ENCODE measurements around the gene RC3H1.
"Not testable (repeated sequence)": the region's sequence is repeated elsewhere in the genome, so short reads cannot be mapped to it uniquely, and the experiment has no call there.

The RC3H1 gene

DNA sequence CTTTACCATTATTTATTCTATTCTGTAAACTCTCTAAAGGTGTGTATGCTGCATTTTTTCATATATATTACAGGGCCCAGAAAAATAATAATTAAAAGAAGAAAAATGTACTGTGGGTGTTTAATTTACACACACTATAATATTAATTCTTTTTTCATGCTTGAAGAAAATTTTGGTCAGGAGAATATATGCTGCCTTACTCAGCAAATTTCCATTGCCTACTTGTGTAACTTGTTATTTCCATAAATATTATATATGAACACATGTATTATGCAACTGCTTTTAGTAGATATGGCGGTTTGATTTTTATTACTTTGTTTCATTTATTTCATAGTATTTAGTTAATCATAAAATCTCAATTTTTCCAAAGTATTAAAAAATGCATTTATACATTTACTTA, 58.7 kb downstream of the RC3H1 start:
- in situ Hi-C loops (cut with HindIII; ENCODE audit: low sequenced_read_pairs) = no loop called here

DNA sequence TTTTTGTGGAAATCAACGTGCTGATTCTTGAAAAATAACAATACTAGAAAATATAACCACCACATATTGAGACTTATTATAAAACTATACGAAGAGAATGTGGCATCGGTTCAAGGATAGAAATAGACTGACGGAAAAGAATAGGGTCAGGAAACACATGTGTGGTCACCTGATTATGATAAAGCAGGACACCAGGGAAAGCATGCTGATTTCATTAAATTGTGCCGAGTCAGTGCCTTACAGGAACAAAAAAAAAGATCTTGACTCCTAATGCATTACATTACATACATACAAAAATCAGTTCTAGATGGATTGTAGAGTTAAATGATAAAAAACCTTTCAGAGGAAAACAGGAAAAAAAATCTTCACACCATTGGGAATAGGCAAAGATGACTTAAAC, 61.5 kb downstream of the RC3H1 start:
- in situ Hi-C loops (cut with HindIII; ENCODE audit: low sequenced_read_pairs) = no loop called here

DNA sequence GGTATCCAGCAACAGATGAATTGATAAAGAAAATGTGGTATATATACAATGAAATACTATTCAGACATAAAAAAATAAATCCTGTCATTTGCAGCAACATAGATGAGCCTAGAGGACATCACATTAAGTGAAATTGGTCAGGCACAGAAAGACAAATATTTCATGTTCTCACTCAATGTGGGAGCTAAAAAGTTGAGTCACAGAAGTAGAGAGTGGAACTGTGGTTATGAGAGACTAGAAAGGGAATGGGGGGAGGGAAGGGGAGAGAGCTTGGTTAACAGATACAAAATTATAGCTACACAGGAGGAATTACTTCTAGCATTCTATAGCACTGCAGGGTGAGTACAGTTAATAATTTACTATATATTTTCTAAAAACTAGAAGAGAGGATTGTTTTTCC, 68.0 kb downstream of the RC3H1 start:
- in situ Hi-C loops (cut with HindIII; ENCODE audit: low sequenced_read_pairs) = no loop called here

DNA sequence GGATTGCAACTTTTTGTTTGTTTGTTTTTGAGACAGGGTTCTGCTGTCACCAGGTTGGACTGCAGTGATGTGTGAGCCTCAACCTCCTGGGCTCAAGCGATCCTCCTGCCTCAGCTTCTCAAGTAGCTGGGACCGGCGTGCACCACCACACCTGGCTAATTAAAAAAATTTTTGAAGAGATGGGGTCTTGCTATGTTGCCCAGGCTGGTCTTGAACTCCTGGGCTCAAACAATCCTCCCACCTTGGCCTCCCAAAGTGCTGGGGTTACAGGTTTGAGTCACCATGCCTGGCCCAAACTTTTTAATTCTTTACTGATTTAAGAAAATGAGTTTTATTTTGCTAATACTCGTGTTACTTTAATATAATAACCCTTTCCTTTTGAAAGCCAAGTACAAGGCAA, 73.6 kb downstream of the RC3H1 start:
- in situ Hi-C loops (cut with HindIII; ENCODE audit: low sequenced_read_pairs) = no loop called here

DNA sequence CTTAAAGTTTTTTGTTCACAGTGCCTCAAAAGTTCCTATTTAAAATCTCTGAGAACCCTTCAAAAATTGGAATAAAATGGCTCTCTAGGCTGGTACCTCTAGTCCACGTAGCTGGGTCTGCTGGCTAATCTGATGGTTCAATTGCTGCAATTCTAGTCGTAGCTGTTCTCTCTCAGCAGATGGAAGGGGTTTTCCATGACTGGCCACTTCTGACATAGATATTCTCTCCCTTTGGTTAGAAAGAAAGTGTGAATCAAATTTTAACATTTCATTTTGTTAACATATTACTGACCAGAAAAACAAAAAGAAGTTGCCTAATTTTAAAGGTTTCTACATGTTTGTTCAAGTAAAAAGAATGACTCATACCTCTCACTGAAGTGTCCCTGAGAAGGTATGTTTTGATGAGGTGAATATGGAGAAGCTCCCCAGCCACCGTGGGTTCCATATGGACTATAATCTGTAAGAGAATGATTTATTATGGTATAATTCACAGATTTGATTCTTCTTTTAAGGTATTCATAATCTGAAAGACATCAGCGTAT, 75.7 kb downstream of the RC3H1 start:
- in situ Hi-C loops (cut with HindIII; ENCODE audit: low sequenced_read_pairs) = no loop called here

DNA sequence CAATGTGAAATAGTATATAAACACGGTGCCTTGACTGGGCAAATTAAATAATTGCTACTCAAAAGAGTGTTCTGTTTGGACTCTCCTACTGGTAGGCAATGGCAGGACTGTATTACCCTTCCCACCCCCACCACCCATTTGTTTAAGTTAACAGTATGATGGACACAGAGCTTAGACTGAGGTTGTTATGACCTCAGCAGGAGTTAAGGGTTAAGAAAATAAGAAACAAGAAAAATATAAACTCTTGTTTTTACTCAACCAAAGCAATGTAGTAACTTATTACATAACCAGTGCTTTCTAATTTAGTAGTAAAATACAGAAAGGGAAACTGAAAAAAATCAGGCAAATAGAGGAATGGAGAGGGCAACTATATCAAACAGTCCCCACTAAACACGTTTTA, 85.1 kb downstream of the RC3H1 start:
- in situ Hi-C loops (cut with HindIII; ENCODE audit: low sequenced_read_pairs) = no loop called here

DNA sequence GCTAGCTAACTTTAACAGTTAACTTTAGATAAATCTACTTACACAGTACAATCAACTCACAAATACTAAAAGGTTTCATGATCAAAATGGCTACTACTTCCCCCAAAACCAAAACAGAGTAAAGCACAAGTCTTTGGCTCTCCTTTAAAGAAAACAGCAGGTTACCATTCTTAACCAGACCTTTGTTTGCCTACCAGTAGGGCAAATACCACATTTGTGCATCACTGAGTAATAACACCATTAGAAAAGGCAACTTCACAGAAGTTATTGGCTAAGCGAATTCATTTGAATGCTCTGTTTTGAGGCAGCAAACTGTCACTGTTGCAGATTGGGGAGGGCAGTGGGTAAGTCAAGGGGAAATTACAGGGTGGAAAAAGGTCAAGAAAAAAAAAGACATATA, 87.7 kb downstream of the RC3H1 start:
- in situ Hi-C loops (cut with HindIII; ENCODE audit: low sequenced_read_pairs) = no loop called here

DNA sequence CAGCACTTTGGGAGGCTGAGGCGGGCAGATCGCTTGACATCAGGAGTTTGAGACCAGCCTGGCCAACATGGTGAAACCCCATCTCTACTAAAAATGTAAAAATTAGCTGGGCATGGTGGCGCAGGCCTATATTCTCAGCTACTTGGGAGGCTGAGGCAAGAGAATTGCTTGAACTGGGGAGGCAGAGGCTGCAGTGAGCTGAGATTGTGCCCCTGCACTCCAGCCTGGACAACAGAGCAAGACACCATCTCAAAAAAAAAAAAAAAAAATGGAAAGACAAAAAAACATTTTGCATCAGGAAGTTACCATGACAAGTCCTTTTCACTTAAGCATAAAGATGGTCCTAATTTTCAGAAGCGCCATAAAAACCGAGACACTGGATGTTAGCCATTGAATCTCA, 91.6 kb downstream of the RC3H1 start:
- in situ Hi-C loops (cut with HindIII; ENCODE audit: low sequenced_read_pairs) = not testable (repeated sequence)

DNA sequence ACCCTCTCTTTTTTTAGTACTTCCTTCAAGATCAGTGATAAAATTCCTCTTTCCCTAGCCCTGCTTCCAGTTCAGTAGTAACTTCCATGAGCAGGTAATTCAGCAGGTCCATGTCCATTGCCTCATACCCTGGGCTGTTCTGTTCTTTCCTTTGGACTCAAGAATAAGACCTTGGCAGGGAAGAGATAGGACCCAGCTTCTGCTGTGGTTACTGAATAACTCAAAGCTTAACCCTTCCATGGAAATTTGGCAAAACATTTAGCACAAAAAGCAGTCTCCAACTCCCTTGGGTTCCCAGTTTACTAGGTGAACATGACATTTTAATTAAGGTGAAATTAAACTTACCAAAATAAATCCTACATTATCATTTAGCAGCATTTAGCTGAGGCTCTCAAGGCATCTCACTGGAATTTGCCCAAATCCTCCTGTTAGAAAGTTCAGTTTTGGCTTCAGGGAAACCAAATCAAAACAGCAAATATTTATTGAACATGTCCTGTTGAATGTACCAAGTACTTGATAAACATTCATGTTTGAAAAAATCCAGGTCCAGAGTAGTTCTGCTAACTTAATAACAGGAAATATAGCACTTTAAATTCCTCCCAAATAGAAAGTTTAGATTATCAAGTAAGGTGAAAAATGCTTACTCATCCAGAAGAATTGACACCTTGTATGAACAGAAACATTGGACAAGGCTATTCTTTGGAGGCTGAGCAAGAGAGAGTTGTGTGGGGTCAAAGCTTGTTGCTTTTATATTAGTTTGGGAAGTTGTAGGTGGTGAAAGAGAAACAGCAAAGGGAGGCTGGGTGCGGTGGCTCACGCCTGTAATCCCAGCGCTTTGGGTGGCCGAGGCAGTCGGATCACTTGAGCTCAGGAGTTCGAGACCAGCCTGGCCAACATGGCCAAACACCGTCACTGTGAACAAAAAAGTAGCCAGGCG, 96.6 kb downstream of the RC3H1 start:
- in situ Hi-C loops (cut with HindIII; ENCODE audit: low sequenced_read_pairs) = loop anchor here (5.0 kb wide), 1 partner anchor 47 kb away; no protein-coding TSS in a partner anchor

DNA sequence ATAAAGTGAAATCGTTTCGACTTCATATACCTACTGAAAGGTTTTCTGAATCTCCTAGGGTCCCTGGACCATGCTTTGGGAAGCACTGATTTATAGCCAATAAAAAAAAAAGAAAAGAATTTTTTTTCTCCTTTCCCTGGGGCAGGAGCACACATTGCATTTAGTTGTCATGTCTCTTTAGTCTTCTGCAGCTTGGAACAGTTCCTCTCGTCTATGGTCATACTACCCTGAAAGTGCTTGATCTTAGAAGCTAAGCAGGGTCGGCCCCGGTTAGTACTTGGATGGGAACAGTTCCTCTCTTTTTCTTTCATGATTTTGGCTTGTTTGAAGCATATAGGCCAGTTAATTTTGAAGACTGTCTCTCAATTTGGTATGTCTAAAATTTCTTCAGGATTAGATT, 101.3 kb downstream of the RC3H1 start:
- in situ Hi-C loops (cut with HindIII; ENCODE audit: low sequenced_read_pairs) = no loop called here

DNA sequence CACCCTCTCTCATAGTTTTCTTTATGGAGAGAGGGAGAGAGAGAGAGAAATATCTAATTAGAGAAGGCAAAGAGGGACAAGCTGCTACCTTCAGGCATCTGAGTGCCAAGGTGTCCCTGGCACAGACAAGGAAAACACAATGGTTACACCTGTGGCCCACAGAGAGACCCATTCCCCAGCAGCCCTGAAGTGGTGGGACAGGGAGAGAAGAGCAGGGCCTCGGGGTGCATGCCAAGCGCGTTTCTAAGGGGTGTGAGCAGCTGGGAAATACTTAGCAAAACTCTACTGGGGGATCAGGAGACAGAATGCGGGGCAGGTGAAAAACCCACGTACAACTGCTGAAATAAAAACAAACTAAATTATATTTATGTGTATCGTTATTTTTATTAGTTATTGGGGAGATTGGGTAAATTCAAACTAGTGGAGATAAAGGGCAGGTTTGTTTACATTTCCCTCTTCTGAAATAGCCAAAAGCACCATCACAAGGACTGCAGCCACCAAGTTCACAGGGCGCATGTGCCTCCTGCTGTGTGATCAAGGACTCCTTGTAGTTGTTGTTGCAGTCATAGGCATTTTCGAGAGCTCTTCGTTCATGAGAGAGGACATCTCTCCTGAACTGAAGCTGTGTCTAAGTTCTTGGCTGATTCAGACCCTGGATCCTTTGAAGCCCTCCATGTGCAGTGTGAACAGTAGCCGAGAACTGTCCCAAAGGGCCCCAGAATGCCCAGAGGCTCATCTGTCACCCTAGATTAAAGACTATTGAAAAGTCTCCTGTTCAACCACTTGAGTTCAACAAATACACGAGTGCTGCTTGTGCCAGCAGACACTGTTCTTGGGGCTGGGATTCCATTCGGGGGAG, 104.3 kb downstream of the RC3H1 start:
- in situ Hi-C loops (cut with HindIII; ENCODE audit: low sequenced_read_pairs) = no loop called here

DNA sequence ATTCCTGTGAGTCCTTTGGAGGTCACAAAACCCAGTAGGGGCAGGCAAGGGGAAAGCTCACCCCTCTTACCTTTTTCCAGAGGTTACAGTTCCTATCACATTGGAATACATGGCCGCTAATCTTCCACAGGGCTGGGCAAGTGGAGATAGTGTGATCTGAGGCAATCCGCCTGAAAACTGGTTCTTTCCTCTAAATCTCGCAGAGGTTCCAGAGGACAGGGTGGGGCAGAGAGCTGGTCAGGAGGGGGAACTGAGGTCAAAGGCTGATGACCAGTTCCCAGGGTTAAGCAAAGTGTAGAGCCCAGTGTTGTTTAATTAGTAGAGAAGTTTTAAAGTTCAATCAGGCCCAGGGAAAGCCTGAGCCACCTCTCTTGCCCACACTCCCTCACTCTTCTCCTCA, 105.0 kb downstream of the RC3H1 start, which contains the start of gene SERPINC1:
SERPINC1 (minus strand) TSS at position 179 of the 400 bp plus-strand sequence; CDS start at position 111, 68 bp downstream.
- in situ Hi-C loops (cut with HindIII; ENCODE audit: low sequenced_read_pairs) = no loop called here

DNA sequence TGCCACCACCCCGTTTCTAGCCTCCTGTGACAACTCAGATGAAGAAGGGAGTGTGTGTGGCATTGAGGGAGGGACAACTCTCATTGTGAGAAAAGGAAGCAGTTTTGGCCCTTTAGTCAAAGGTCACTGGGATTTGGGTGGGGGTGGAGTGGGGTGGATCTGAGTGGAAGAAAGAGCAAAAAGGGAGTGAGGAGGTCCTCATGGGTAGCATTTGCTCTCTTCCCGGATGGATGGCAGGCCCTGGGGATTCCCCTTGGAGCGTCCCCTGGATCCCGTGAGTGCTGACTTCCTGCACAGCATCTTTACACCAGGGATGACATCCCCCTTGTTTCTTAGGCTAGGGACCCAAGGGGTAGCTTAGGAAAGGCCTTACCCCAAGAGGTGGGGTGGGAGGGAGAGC, 105.5 kb downstream of the RC3H1 start:
- in situ Hi-C loops (cut with HindIII; ENCODE audit: low sequenced_read_pairs) = no loop called here

DNA sequence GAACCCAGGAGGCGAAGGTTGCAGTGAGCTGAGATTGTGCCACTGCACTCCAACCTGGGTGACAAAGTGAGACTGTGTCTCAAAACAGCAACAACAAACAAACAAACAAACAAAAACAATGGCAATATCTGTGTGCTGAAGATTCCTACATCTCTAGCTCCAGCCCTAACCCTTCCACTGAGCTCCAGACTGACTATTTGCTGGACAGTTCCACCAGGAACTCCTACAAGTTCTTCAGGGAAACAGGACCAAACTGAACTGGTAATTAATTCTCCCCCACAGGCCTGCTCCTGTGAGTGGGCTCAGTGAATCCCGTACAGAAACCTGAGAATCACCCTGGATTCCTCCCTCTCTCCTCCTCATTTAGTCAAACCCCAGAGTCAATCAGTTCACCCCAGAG, 106.6 kb downstream of the RC3H1 start:
- in situ Hi-C loops (cut with HindIII; ENCODE audit: low sequenced_read_pairs) = no loop called here

DNA sequence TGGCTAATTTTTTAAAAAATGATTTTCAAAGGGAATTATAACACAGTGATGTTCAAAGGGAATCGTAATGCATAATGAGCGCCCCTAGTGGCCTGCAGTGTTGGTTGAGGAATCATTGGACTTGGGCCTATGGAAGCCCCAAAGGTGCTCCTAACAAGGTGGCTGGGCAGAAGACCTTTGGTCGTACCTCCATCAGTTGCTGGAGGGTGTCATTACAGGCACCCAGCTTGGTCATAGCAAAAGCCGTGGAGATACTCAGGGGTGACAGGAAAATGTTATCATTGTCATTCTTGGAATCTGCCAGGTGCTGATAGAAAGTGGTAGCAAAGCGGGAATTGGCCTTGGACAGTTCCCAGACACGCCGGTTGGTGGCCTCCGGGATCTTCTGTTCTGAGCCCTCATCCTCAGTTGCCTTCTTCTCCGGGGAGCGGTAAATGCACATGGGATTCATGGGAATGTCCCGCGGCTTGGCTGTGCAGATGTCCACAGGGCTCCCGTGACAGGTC, 107.7 kb downstream of the RC3H1 start:
- in situ Hi-C loops (cut with HindIII; ENCODE audit: low sequenced_read_pairs) = no loop called here

DNA sequence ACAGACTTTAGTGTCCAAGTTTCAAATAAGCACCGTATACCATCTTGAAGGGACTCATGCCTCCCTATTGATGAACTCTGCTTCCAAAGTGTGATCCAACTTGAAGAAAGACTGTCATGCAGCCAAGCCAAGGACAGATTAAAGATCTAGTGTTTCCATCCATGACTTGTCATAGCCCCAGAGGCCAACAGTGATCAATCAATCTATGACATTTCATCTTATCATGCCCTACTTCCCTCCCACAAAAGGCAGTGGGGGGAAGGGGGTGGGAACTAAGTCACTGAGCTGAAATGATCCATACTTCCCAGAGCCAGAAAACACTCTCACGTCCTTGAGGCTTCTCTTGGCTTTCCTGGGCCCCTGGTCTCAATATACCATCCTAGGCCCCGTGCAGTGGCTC, 109.0 kb downstream of the RC3H1 start:
- in situ Hi-C loops (cut with HindIII; ENCODE audit: low sequenced_read_pairs) = no loop called here

DNA sequence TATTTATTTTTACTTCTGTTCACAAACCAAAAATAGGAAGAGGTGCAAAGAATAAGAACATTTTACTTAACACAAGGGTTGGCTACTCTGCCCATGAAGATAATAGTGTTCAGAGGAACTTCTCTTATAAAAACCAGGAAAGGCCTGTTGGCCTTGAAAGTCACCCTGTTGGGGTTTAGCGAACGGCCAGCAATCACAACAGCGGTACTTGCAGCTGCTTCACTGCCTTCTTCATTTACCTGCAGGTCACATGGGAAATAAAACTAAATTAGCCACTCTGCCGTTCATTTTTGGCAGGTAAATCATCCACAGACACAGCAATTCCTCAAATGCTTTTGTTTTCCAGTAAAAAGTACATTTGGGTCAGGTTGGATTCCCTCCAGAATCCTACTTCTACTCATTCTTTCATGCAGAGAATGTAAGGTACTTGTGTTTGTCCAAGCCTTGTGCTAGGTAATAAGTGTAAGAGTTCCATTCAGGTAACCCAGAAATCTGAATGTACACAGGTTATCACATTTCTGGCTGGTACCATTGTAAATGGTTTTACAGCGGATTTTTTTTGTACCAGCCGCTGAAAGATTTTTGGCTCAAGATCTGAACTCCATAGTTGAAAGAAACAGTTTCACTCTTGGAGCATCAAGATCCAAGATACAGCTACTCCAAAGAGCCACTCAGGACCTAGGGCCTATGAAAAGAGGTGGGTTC, 118.2 kb downstream of the RC3H1 start:
- in situ Hi-C loops (cut with HindIII; ENCODE audit: low sequenced_read_pairs) = no loop called here

DNA sequence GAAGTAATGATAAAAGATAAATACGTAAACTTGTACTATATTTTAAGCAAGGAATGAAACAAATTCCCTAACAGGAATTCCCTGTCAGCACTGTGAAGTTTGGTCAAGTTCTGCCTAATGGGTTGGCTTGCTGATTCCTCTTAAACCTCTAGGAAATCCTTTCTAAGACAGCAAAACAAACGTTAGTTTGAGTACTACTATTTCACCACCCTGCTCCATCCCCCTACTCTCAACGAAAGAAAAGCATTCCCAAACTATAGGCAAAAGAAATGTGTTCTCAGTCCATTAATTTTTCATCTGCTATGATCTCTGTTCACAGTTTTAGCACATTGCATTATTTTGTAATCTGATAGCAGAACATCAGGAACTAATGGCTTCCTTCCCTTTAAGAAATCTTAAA, 121.2 kb downstream of the RC3H1 start:
- in situ Hi-C loops (cut with HindIII; ENCODE audit: low sequenced_read_pairs) = no loop called here

DNA sequence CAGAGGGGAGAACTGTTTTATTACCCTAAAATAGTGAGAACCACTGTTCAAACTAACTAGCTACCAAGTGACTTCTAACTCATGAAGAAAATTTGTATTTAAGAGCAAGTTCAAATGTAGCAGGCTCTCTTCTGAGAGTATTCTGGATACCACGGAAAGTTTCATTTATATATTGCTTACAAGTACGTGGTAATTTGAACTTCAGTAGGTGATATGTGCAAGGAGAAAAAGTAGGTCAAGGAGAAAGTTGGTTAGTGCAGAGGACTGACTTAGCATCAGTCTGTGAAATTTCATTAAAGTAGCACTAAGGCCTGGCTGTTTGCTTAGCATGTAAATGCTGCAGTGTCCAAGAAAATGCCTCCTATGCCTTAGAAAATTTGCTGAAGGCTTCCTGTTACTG, 121.7 kb downstream of the RC3H1 start:
- in situ Hi-C loops (cut with HindIII; ENCODE audit: low sequenced_read_pairs) = no loop called here

DNA sequence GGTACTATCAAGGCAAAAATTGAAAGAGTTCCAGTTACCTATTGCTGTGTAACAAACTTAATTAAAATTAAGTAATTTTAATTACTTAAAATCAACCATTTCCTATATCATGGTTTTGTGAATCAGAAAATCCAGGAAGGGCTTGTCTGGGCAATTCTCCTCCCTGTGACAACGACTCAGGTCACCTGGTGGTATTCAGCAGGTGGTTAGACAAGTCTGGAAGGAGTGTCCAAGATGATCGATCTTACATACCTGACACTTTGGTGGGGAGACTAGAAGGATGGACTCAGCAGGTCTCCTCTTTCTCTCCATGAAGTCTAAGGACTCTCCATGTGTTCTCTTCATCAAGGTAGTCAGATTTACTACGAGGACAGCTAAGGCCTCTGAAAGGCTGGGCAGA, 128.0 kb downstream of the RC3H1 start:
- in situ Hi-C loops (cut with HindIII; ENCODE audit: low sequenced_read_pairs) = no loop called here

DNA sequence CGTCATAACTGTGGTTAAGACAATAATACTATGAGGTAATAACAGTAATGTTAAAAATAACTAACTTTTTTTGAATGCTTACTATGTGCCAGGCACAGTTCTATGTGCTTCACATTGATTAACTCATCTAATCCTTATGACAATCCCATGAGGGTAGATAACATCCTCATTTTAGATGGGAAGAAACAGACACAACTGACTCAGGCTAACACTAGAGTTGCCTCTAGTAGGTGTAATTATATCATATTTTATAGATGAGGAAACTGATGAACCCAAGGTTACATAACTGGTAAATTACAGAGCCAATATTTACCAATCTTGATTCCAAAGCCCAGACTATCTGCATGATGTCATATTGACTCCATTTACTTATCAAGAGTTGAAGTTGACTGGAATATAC, 128.5 kb downstream of the RC3H1 start:
- in situ Hi-C loops (cut with HindIII; ENCODE audit: low sequenced_read_pairs) = no loop called here
